ENCODE results near the gene MXD4. TPM values are rescaled to one million over a fixed set of nuclear protein-coding genes. Genes with fewer than 3 reads are reported as not detected.

Gene MXD4
- total and polyA plus RNA-seq, 8 donors: 14.8 to 51.4 (median 27.4) TPM

DNA sequence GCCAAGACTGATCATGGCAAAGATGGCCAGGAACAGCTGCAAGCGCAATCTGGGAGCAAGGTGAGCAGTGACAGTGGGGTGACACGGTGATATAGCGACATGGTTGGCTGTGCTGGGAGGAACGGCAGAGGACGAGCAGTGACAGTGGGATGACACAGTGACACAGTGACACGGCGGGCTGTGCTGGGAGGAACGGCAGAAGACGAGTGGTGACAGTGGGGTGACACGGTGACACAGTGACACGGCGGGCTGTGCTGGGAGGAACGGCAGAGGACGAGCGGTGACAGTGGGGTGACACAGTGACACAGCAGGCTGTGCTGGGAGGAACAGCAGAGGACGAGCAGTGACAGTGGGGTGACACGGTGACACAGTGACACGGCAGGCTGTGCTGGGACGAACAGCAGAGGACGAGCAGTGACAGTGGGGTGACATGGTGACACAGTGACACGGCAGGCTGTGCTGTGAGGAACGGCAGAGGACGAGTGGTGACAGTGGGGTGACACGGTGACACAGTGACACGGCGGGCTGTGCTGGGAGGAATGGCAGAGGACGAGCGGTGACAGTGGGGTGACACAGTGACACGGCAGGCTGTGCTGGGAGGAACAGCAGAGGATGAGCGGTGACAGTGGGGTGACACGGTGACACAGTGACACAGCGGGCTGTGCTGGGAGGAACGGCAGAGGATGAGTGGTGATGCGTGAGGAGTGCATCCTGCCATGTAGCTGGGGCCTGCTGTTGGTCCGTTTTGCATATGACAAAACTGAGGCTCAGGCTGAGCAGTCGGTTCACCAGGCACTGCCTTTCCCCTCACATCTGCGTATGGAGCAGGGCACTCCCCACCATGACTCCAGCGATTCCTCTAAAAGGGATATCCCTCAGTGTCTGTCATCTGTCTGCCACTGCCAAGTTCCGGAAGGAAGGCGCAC, 36.0 kb upstream of the MXD4 start:
- TF ChIP-seq, protein P1, sequence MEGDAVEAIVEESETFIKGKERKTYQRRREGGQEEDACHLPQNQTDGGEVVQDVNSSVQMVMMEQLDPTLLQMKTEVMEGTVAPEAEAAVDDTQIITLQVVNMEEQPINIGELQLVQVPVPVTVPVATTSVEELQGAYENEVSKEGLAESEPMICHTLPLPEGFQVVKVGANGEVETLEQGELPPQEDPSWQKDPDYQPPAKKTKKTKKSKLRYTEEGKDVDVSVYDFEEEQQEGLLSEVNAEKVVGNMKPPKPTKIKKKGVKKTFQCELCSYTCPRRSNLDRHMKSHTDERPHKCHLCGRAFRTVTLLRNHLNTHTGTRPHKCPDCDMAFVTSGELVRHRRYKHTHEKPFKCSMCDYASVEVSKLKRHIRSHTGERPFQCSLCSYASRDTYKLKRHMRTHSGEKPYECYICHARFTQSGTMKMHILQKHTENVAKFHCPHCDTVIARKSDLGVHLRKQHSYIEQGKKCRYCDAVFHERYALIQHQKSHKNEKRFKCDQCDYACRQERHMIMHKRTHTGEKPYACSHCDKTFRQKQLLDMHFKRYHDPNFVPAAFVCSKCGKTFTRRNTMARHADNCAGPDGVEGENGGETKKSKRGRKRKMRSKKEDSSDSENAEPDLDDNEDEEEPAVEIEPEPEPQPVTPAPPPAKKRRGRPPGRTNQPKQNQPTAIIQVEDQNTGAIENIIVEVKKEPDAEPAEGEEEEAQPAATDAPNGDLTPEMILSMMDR (IDR thresholded peaks at IDR 0.05): no peak
- intact Hi-C loops (cut with DNase I): no loop called here
- Histone ChIP-seq H3K27me3 (no peaks in the 10 kb centered on the region), H3K4me1 (no peaks in the 10 kb centered on the region), H3K36me3 (no peaks in the 10 kb centered on the region), H3K4me3 (no peak overlapping the region), H3K9me3 (no peaks in the 10 kb centered on the region), H3K27ac (no peak overlapping the region)
- FAIRE-seq (no peak), ATAC-seq (no peak), DNase-seq (peak in 1 of 6 donors; percentile 2)
- WGBS, 2 donors: 92 to 95% methylated on average over 40 of the region's 40 CpGs

DNA sequence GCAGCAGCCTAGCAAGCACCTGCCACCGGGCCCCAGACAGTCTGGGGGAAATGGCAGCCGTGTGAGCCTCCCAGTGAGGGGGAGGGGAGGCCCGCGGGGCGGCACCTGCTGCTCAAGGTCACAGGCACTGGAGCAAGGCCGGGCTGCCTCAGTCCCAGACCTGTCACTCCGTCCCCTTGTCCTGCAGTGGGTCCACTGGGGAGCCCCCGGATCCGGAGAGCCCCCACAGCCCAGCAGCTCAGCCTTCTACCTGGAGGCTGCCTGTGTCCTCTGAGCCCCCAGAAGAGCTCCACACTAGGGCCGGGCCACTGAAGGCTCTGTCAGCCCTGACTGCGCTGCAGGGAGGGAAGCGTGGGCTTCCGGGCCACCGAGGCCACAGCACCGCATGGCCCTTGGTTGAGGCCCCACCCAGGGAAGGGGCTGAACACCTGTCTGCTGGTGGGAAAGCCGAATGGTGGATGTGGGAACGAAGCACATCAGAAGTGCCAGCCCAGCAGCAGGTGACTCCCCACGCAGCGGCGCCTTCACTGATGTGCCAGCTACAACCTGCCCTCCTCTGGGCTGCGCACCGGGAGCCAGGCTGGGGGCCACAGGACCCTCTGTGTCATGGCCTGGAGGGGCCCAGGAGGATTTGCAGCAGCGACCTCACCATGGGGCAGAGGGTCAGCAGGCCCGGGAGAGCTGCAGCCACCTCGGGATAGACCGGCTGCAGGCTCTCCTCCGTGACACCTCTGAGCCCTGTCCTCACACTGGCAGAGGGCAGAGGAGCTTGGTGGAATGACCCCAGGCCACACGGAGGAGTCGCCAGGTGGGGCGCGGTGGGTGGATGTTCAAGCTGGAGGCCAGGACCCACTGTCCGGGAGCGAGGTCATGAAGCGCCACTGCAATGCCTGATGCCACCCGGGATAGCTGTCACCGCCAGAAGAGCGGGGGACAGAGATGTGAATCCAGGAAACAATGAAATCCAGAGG, 35.0 kb upstream of the MXD4 start:
- Histone ChIP-seq H3K4me1 (no peaks in the 10 kb centered on the region), H3K27me3 (no peaks in the 10 kb centered on the region), H3K27ac (no peak overlapping the region), H3K9me3 (no peaks in the 10 kb centered on the region), H3K36me3 (no peaks in the 10 kb centered on the region), H3K4me3 (no peak overlapping the region)
- 74% methylated on average over 37 of the region's 37 CpGs for WGBS, 2 donors
- intact Hi-C loops (cut with DNase I): no loop called here
- ATAC-seq: peak in 2 of 4 donors; percentile 69 to 92
- TF ChIP-seq, protein P1 (IDR thresholded peaks at IDR 0.05): no peak
- DNase-seq: peak in 2 of 6 donors; percentile 36 to 72
- no peak for FAIRE-seq

DNA sequence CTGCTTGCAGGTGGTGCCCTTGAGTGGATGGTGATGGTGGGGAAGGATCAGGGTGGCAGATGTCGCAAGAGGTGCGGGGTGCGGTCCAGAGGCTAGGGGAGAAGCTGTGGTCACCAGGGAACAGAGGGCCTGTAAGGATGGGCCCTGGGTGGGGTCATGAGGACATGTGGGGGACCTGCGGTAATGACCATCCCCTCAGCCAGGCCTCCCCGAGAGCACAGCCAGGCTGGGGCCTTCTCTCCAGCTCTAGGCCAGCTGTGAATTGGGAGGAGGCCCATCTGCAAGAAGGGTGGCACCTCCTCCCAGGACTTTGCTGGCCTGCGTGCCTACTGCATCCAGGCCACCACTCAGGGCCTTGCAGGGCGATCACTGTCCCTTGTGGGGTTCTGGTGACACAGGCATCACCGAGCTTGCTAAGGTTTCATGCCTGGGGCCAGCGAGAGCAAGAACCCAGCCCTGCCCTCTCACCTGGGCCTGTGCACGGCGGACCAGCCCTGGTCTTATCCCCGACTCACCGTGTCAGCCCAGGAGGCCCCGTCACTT, 34.1 kb upstream of the MXD4 start:
- Histone ChIP-seq H3K27ac (no peak overlapping the region), H3K36me3 (no peaks in the 10 kb centered on the region), H3K27me3 (no peaks in the 10 kb centered on the region), H3K4me1 (no peaks in the 10 kb centered on the region), H3K9me3 (no peaks in the 10 kb centered on the region), H3K4me3 (no peak overlapping the region)
- ATAC-seq (no peak), FAIRE-seq (no peak), DNase-seq (peak in 1 of 6 donors; percentile 5)
- intact Hi-C loops (cut with DNase I): no loop called here
- TF ChIP-seq, protein P1 (IDR thresholded peaks at IDR 0.05): no peak
- WGBS, 2 donors: 90% methylated on average over 14 of the region's 14 CpGs

DNA sequence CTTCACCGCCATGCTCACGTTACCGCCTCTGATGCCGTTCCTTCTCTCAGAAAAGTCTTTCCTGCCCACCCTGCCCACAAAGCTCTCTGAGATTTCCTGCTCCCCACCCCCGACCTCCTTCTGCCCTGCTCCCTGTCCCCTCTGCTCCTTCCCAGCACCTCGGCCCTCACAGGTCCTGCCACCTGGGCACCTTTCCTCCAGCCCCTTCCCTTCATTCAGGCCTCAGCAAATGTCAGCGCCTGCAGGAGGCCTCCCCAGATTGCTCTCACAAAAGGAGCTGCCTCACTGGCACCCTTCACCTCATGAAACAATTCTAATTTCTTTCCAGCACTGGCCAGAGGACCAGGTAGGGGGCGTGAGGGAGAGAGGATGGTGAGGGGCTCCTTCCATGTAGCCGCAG, 33.6 kb upstream of the MXD4 start:
- Histone ChIP-seq H3K4me3 (no peak overlapping the region), H3K9me3 (no peaks in the 10 kb centered on the region), H3K27me3 (no peaks in the 10 kb centered on the region), H3K27ac (no peak overlapping the region), H3K36me3 (no peaks in the 10 kb centered on the region), H3K4me1 (no peaks in the 10 kb centered on the region)
- 91 to 94% methylated on average over 9 of the region's 9 CpGs for WGBS, 2 donors
- no peak for FAIRE-seq
- intact Hi-C loops (cut with DNase I): no loop called here
- DNase-seq: peak in 1 of 6 donors; percentile 4
- no peak for ATAC-seq
- TF ChIP-seq, protein P1 (IDR thresholded peaks at IDR 0.05): no peak
